ENCODE measurements around the gene SEMA4C. TPM values are rescaled to one million over a fixed set of nuclear protein-coding genes. Genes with fewer than 3 reads are reported as not detected.

Gene SEMA4C
- total RNA-seq, 1 experiment from 2014 or later, result 16.3 TPM

DNA sequence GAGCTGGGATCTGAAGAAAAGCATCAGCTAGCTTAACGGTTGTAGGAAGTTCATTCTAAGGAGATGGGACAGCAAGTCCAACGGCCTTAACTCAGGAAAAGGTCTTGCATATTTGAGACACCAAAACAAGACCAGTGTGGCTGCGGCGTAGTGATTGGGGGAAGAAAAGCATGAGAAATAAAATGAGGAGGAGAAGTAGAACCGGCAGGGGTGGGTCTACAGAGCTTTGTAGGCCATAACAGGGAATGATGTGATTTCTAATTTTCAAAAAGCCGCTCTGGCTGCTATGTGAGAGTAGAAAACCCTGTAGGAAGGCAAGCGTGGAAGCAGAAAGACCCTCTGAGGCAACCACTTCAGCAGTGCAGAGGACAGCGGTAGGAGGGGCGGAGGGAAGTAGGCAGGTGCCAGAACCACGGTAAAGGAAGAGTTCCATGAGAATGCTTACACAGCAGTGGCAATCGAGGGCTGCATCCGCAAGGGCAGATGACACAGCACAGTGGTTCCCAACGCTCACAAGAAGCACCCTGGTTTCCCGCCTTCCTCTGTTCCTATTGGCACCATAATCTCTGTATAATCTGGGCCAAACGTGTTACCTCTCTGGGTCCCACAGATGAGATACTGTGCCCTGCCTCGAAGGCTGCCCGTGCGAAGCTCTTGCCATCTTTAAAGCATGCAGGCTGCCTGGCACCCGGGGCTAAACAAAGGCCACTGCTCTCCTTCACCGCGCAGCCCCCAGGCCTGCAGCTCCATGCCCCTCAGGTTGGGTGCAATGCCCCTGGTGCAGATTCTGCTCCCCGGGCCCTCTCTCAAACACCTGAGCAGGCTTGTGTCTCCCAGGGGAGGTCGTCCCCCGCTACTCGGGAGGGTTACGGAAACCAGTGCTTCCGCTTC lies 12.9 kb downstream of the SEMA4C start:
- BruUV-seq (replicated peaks), result TSS peak; percentile 14
- H3K36me3 Mint-ChIP-seq (ENCODE audit: insufficient read depth, unreplicated experiment), result peaks cover 28% of the 10 kb centered on the region
- intact Hi-C loops (cut with micrococcal nuclease), result no loop called here

DNA sequence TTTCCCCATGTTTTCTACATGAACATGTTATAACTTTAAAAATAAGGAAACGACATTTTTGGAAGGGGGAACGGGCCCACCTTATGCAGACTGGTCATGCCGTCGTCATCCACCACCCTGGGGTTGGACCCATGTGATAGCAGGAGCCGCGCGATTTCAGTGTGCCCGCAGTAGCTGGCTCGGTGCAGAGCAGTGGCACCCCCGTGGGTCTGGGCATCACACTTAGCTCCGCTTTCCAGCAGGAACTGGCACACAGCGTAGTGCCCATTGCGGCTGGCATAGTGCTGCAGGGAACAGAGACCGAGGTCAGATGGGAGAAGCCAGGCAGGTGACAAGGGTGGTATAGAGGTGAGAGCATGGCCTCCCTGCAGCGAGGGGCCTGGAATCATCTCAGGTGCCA lies 16.6 kb downstream of the SEMA4C start:
- Mint-ChIP-seq H3K4me3 (ENCODE audit: unreplicated experiment) (no peak overlapping the region), H3K36me3 (ENCODE audit: insufficient read depth, unreplicated experiment) (peaks cover 45% of the 10 kb centered on the region), H3K27ac (ENCODE audit: low read depth, unreplicated experiment) (no peak overlapping the region), H3K9me3 (ENCODE audit: unreplicated experiment) (no peaks in the 10 kb centered on the region), H3K4me1 (ENCODE audit: insufficient read depth, unreplicated experiment) (peaks cover 14% of the 10 kb centered on the region), H3K27me3 (ENCODE audit: insufficient read depth, unreplicated experiment) (no peaks in the 10 kb centered on the region)
- CTCF ChIA-PET, result interaction anchor here (0.9 to 1.0 kb wide), 2 partner anchors 61 to 98 kb away, joined by 3 to 4 read pairs; no protein-coding TSS in a partner anchor
- POLR2A ChIA-PET, result no interaction called here
- no peak for DNase-seq (ENCODE audit: unreplicated experiment)
- no TSS peak for BruUV-seq (replicated peaks)
- TF ChIP-seq, protein P1, sequence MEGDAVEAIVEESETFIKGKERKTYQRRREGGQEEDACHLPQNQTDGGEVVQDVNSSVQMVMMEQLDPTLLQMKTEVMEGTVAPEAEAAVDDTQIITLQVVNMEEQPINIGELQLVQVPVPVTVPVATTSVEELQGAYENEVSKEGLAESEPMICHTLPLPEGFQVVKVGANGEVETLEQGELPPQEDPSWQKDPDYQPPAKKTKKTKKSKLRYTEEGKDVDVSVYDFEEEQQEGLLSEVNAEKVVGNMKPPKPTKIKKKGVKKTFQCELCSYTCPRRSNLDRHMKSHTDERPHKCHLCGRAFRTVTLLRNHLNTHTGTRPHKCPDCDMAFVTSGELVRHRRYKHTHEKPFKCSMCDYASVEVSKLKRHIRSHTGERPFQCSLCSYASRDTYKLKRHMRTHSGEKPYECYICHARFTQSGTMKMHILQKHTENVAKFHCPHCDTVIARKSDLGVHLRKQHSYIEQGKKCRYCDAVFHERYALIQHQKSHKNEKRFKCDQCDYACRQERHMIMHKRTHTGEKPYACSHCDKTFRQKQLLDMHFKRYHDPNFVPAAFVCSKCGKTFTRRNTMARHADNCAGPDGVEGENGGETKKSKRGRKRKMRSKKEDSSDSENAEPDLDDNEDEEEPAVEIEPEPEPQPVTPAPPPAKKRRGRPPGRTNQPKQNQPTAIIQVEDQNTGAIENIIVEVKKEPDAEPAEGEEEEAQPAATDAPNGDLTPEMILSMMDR (IDR thresholded peaks at IDR 0.05; ENCODE audit: unreplicated experiment), result no peak
- intact Hi-C loops (cut with micrococcal nuclease), result no loop called here

More for the DNA sequence above, 12.9 kb downstream of the SEMA4C start:
- no peak for DNase-seq (ENCODE audit: unreplicated experiment)
- TF ChIP-seq, protein P1 (IDR thresholded peaks at IDR 0.05; ENCODE audit: unreplicated experiment), result no peak
- H3K27me3 Mint-ChIP-seq (ENCODE audit: insufficient read depth, unreplicated experiment), result no peaks in the 10 kb centered on the region
- H3K4me1 Mint-ChIP-seq (ENCODE audit: insufficient read depth, unreplicated experiment), result peaks cover 14% of the 10 kb centered on the region
- H3K4me3 Mint-ChIP-seq (ENCODE audit: unreplicated experiment), result peak overlapping the region; percentile 60
- POLR2A ChIA-PET, result interaction anchor here (0.6 to 4.0 kb wide), 29 partner anchors 8 to 259 kb away, joined by 3 to 53 read pairs (median 4); partner anchors contain the start of genes ANKRD36, CNNM3 and SEMA4C
- H3K27ac Mint-ChIP-seq (ENCODE audit: low read depth, unreplicated experiment), result peak overlapping the region; percentile 49
- CTCF ChIA-PET, result interaction anchor here (0.6 to 8.0 kb wide), 36 partner anchors 7 to 865 kb away, joined by 3 to 116 read pairs (median 5); partner anchors contain the start of genes ANKRD36 and SEMA4C
- H3K9me3 Mint-ChIP-seq (ENCODE audit: unreplicated experiment), result no peaks in the 10 kb centered on the region

DNA sequence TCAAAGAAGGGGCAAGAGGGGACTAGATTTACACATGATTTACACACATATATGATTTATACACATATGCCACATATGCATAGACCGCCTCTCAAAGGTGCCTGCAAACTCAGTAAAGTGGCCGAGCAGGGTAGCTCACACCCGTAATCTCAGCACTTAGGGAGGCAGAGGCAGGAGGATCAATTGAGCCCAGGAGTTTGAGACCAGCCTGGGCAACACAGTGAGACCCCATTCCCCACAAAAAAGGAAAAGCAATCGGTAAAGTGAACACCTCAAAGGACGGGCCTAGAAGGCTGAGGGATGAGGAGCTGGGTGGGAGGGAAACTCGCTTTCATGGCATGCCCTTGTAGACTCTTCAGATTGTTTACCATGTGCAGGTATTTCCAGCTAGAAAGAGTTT lies 17.2 kb downstream of the SEMA4C start:
- H3K4me1 Mint-ChIP-seq (ENCODE audit: insufficient read depth, unreplicated experiment), result peaks cover 14% of the 10 kb centered on the region
- intact Hi-C loops (cut with micrococcal nuclease), result no loop called here

DNA sequence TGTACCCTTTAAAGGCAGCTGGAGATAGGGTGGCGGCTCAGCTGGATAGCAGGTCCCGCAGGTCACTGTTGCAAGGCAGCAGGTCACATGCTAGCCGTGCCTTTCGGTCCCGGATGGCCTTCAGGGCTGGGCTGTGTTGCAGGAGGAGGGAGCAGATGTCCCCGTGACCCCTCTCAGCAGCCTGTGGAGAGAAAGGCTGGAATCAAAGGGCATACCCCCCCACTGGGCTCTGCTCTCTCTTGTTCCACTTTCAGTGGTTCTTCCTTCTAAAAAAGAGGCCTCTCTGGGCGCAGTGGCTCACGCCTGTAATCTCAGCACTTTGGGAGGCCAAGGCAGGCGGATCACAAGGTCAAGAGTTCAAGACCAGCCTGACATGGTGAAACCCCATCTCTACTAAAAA lies 21.6 kb downstream of the SEMA4C start:
- no peaks in the 10 kb centered on the region for H3K9me3 Mint-ChIP-seq (ENCODE audit: unreplicated experiment)
- CTCF ChIA-PET, result interaction anchor here (0.6 to 1.3 kb wide), 2 partner anchors 9 to 47 kb away, joined by 3 to 7 read pairs; partner anchors contain the start of gene ANKRD39
- BruUV-seq (replicated peaks), result no TSS peak

More for the DNA sequence above, 17.2 kb downstream of the SEMA4C start:
- Mint-ChIP-seq H3K4me3 (ENCODE audit: unreplicated experiment) (no peak overlapping the region), H3K27ac (ENCODE audit: low read depth, unreplicated experiment) (no peak overlapping the region), H3K9me3 (ENCODE audit: unreplicated experiment) (no peaks in the 10 kb centered on the region), H3K27me3 (ENCODE audit: insufficient read depth, unreplicated experiment) (no peaks in the 10 kb centered on the region), H3K36me3 (ENCODE audit: insufficient read depth, unreplicated experiment) (peaks cover 52% of the 10 kb centered on the region)
- TF ChIP-seq, protein P1 (IDR thresholded peaks at IDR 0.05; ENCODE audit: unreplicated experiment), result no peak
- CTCF ChIA-PET, result interaction anchor here (0.6 to 2.0 kb wide), 5 partner anchors 61 to 846 kb away, joined by 3 to 13 read pairs (median 3); no protein-coding TSS in a partner anchor
- BruUV-seq (replicated peaks), result no TSS peak
- DNase-seq (ENCODE audit: unreplicated experiment), result no peak
- POLR2A ChIA-PET, result no interaction called here

More for the DNA sequence above, 21.6 kb downstream of the SEMA4C start:
- intact Hi-C loops (cut with micrococcal nuclease), result no loop called here
- Mint-ChIP-seq H3K36me3 (ENCODE audit: insufficient read depth, unreplicated experiment) (peaks cover 63% of the 10 kb centered on the region), H3K27me3 (ENCODE audit: insufficient read depth, unreplicated experiment) (no peaks in the 10 kb centered on the region), H3K27ac (ENCODE audit: low read depth, unreplicated experiment) (no peak overlapping the region), H3K4me3 (ENCODE audit: unreplicated experiment) (no peak overlapping the region), H3K4me1 (ENCODE audit: insufficient read depth, unreplicated experiment) (no peaks in the 10 kb centered on the region)
- TF ChIP-seq, protein P1 (IDR thresholded peaks at IDR 0.05; ENCODE audit: unreplicated experiment), result no peak
- POLR2A ChIA-PET, result interaction anchor here (0.5 to 1.9 kb wide), 2 partner anchors 9 to 1133 kb away, joined by 4 to 7 read pairs; partner anchors contain the start of gene ANKRD39
- no peak for DNase-seq (ENCODE audit: unreplicated experiment)
